ENCODE measurements around the gene WWOX.

GRCh38 chr16:78460428-78460827, 361.0 kb downstream of the WWOX start:
- TF ChIP-seq POLR2A (IDR thresholded peaks at IDR 0.05; ENCODE audit: low read length) (no peak), GATA1 (IDR thresholded peaks at IDR 0.05; ENCODE audit: low read depth, low read length) (no peak)
